Subcutaneous adipose tissue (tissue), 4 donors: Measurements from ENCODE around the gene CLDN6. TPM values are rescaled to one million over a fixed set of nuclear protein-coding genes. Genes with fewer than 3 reads are reported as not detected.

Experiments
- total RNA-seq, 4 donors: library from RNA; depleted of rRNA; stranded (reverse); fragments of >200 nt; gene quantifications; one replicate each; pipeline ENCODE4 v1.1.0, GENCODE V29; 2016
- TF ChIP-seq, protein P1 (sequence below): fragments of 450-650 bp; IDR thresholded peaks from one replicate; pipeline ENCODE4 v1.5.1; 2016; ENCODE audit warnings: low read depth, mild to moderate bottlenecking, control low read depth, antibody characterized with exemption, moderate library complexity

CLDN6 gene
- total RNA-seq, 4 donors from 2014 or later, result not detected

DNA sequence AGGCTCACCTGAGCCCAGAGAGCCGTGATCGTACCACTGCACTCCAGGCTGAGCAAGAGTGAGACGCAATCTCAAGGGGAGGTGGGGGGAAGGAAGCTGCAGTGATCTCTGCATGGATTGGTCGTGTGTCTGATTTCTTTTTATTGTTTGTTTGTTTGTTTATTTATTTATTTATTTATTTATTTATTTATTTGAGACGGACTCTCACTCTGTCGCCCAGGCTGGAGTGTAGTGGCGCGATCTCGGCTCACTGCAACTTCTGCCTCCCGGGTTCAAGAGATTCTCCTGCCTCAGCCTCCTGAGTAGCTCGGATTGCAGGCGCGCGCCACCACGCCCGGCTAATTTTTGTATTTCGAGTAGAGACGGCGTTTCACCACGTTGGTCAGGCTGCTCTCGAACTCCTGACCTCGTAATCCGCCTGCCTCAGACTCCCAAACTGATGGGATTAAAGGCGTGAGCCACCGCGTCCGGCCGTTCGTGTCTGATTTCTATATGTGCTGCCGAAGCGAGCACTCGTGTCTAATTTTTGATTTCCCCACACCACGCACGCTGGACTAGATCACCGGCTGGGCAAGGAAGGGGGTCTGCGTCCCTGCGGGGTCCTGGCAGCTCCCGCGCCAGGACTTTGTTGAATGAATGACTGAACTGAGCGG, 1.7 kb upstream of the CLDN6 start:
- TF ChIP-seq, protein P1, sequence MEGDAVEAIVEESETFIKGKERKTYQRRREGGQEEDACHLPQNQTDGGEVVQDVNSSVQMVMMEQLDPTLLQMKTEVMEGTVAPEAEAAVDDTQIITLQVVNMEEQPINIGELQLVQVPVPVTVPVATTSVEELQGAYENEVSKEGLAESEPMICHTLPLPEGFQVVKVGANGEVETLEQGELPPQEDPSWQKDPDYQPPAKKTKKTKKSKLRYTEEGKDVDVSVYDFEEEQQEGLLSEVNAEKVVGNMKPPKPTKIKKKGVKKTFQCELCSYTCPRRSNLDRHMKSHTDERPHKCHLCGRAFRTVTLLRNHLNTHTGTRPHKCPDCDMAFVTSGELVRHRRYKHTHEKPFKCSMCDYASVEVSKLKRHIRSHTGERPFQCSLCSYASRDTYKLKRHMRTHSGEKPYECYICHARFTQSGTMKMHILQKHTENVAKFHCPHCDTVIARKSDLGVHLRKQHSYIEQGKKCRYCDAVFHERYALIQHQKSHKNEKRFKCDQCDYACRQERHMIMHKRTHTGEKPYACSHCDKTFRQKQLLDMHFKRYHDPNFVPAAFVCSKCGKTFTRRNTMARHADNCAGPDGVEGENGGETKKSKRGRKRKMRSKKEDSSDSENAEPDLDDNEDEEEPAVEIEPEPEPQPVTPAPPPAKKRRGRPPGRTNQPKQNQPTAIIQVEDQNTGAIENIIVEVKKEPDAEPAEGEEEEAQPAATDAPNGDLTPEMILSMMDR, result no peak

- TF ChIP-seq, protein P1, result no peak
These were observed 639 bp downstream of the CLDN6 start for GRCh38 chr16:3017344-3017743.

- TF ChIP-seq, protein P1, result no peak
These were observed 2.0 kb downstream of the CLDN6 start for GRCh38 chr16:3015865-3016521.

DNA sequence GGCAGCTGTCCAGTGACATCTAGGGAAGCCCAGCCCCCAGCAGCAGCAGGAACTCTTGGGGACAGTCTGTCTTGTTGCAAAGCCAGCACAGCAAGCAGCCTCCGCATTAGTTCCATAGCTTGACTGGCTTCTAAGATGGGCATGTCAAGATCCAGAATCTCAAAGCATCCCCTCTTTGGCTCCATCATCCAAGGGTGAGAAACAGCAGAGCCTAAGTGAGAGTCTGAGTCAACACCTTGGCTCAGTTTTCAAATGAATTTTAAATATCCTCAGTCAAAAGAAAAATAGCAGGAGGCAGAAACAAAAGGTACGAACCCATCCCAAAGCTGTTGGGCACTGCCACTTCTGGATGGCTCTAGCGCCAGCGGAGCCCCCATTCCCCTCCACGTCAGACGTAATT, 3.0 kb downstream of the CLDN6 start:
- TF ChIP-seq, protein P1, result no peak

DNA sequence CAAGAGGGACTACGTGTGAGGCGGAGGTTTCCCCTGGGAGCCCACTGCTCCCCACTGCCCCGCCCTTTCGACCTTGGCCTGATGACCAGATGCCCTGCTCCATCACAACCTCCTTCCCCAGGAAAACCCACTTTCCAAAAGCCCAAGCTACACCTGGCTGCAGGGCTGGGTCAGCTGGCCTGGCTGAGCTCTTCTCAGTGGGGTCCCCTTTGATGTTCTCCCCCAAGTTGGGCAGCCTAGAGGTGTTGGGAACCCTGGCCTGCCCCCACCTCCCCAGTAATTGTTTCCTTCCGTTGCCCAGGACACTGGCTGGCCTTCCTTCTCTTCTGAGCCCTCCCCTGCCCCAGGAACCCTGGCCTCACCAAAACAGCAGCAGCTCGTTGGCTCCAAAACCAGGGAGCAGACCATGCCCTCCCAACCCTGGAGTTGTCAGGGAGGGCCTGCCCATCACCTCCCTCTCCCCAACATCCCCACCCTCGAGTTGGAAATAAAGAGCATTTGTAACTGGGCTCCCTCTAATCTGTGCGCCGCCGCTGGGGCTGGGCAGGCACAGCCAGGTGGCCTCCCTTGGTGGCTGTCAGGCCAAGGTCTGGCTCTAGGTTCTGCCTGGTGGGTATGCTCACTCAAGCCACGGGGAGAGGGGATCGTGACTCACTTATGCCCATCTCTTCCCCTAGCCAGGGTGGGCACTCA, 3.8 kb downstream of the CLDN6 start:
- TF ChIP-seq, protein P1, result no peak

DNA sequence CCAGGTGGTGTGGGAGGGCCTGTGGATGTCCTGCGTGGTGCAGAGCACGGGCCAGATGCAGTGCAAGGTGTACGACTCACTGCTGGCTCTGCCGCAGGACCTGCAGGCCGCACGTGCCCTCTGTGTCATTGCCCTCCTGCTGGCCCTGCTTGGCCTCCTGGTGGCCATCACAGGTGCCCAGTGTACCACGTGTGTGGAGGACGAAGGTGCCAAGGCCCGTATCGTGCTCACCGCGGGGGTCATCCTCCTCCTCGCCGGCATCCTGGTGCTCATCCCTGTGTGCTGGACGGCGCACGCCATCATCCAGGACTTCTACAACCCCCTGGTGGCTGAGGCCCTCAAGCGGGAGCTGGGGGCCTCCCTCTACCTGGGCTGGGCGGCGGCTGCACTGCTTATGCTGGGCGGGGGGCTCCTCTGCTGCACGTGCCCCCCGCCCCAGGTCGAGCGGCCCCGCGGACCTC, 4.5 kb downstream of the CLDN6 start:
- TF ChIP-seq, protein P1, result no peak

GRCh38 chr16:3012828-3013420, 5.1 kb downstream of the CLDN6 start, which contains the start of gene CLDN9:
CLDN9 (plus strand) TSS chr16:3012923; CDS start chr16:3013363, 440 bp downstream.
- TF ChIP-seq, protein P1, result no peak
